Type B pancreatic cell (in vitro differentiated cells): ENCODE measurements around the gene AQP5. TPM values are rescaled to one million over a fixed set of nuclear protein-coding genes. Genes with fewer than 3 reads are reported as not detected.

Experiments
- DNase-seq: peaks from one replicate; pipeline ENCODE4 v3.0.0; 2021; ENCODE audit warnings: mixed read lengths; ENCODE audit not compliant: unreplicated experiment; ENCODE audit errors: extremely low spot score
- H3K27ac Mint-ChIP-seq: 2 replicates; pipeline ENCODE4 v1.8.0; 2021; ENCODE audit warnings: mild to moderate bottlenecking, mixed read lengths
- H3K27me3 Mint-ChIP-seq: 2 replicates; pipeline ENCODE4 v1.8.0; 2021; ENCODE audit warnings: mixed read lengths
- H3K36me3 Mint-ChIP-seq: 2 replicates; pipeline ENCODE4 v1.8.0; 2021; ENCODE audit warnings: mixed read lengths
- H3K4me1 Mint-ChIP-seq: one replicate; pipeline ENCODE4 v1.8.0; 2021; ENCODE audit warnings: mixed read lengths; ENCODE audit not compliant: unreplicated experiment
- H3K4me3 Mint-ChIP-seq: 2 replicates; pipeline ENCODE4 v1.8.0; 2021; ENCODE audit warnings: mild to moderate bottlenecking, mixed read lengths
- H3K9me3 Mint-ChIP-seq: 2 replicates; pipeline ENCODE4 v1.8.0; 2021; ENCODE audit warnings: mixed read lengths
- CTCF ChIP-seq: fragments of 200-600 bp; sonication (generic); conservative IDR thresholded peaks from 2 replicates; pipeline ENCODE4 v1.5.0; 2021; ENCODE audit warnings: antibody characterized with exemption, mild to moderate bottlenecking
- total RNA-seq: library from RNA; stranded (reverse); gene quantifications from 2 replicates; pipeline ENCODE4 v1.2.1, GENCODE V29; 2021; ENCODE audit warnings: low replicate concordance

Gene AQP5
- total RNA-seq, 1 donor from 2014 or later, result 0.97 TPM

DNA sequence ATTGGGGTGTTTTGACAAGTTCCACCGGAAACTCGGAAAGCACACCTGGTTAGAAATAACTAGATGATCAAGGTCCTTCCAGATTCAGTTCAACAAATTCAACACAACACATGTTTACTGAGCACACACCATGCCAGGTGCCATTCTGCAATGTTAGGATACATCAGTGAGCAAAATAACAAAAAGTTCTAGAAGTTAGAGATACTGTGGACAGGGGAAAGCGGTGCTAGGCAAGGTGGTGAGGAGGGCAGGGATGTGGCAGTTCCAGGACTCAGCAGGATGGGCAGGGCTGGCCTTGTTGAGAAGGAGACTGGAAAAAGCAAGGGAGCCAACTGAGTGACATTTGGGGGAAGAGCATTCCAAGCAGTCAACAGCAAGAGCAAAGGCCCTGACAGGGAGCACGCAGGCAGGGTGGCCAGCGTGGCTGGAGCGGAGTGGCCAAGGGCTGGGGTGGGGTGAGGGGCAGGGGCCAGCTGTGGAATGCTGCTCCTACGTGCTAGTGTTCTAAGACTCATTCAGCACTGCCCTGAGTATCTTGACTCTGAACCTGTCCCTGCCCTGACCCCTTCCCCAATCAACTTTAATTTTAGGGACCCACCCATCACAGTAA lies 38.5 kb upstream of the AQP5 start:
- Mint-ChIP-seq H3K36me3 (no peaks in the 10 kb centered on the region), H3K4me3 (no peak overlapping the region), H3K4me1 (peaks cover 4% of the 10 kb centered on the region), H3K27me3 (peaks cover 3% of the 10 kb centered on the region), H3K9me3 (no peaks in the 10 kb centered on the region), H3K27ac (no peak overlapping the region)
- DNase-seq, result no peak
- TF ChIP-seq CTCF, result no peak

DNA sequence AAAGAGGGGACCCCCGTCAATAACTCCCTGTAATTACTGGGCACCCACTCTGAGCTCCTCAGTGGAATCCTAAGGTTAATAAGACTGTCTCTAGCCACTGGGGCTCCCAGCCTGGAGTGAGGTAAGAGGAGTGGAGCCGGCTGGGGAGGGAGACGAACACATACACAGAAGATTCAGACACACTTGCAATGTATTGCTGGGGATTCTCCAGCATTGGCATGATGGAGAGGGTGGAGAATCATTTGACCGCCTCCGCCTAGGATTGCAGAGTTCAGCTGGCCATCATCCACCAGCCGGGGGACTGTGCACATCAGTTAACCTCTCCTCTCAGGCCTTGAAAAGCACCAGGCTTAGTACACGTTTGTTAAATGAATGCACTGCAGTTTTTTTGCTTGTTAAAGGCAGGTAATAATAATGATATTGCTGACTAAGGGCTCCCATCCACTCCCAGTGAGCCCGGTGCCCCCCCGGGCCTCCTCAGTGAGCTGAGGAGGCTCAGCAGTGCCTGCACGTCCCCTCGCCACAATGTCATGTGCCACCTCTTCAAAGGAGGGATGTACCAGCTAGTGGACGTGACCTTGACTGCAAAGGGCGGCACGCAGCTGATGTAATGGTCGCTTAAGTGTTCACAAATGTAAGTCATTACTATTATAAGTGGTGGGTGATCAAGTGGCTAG lies 37.7 kb upstream of the AQP5 start:
- no peak overlapping the region for H3K27ac Mint-ChIP-seq
- no peak for DNase-seq
- no peaks in the 10 kb centered on the region for H3K9me3 Mint-ChIP-seq
- peaks cover 4% of the 10 kb centered on the region for H3K4me1 Mint-ChIP-seq
- peaks cover 3% of the 10 kb centered on the region for H3K27me3 Mint-ChIP-seq
- TF ChIP-seq CTCF, result no peak
- no peaks in the 10 kb centered on the region for H3K36me3 Mint-ChIP-seq
- no peak overlapping the region for H3K4me3 Mint-ChIP-seq

DNA sequence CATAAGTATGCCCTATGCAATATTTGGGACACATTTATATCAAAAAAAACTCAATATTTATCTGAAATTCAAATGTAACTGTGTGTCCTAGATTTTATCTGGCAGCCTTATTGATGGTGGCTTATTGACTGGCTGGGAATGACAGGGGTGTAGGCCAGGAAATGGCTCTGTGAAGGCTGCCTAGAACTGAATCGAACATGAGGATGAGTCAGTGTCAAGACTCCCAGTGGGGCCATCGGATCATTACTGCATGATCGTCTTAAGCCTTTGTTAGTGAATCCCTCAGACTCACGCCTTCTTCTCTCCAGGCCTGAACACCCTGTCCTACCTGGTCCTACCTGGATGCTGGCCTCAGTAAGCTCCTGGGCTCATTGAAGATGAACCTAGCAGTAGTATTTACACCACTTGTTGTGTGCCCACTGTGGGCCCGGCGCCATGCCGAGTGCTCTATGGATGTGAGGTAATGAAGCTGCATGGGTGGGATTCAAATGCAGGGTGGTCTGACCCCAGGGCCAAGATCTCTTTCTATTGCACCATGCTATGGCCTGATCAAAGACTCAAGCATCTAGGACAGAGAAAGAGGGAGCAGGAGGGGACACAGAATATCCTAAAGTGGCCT lies 36.9 kb upstream of the AQP5 start:
- peaks cover 4% of the 10 kb centered on the region for H3K27me3 Mint-ChIP-seq
- no peak overlapping the region for H3K27ac Mint-ChIP-seq
- H3K9me3 Mint-ChIP-seq, result no peaks in the 10 kb centered on the region
- peaks cover 4% of the 10 kb centered on the region for H3K4me1 Mint-ChIP-seq
- no peak for DNase-seq
- no peaks in the 10 kb centered on the region for H3K36me3 Mint-ChIP-seq
- H3K4me3 Mint-ChIP-seq, result no peak overlapping the region
- no peak for TF ChIP-seq CTCF

DNA sequence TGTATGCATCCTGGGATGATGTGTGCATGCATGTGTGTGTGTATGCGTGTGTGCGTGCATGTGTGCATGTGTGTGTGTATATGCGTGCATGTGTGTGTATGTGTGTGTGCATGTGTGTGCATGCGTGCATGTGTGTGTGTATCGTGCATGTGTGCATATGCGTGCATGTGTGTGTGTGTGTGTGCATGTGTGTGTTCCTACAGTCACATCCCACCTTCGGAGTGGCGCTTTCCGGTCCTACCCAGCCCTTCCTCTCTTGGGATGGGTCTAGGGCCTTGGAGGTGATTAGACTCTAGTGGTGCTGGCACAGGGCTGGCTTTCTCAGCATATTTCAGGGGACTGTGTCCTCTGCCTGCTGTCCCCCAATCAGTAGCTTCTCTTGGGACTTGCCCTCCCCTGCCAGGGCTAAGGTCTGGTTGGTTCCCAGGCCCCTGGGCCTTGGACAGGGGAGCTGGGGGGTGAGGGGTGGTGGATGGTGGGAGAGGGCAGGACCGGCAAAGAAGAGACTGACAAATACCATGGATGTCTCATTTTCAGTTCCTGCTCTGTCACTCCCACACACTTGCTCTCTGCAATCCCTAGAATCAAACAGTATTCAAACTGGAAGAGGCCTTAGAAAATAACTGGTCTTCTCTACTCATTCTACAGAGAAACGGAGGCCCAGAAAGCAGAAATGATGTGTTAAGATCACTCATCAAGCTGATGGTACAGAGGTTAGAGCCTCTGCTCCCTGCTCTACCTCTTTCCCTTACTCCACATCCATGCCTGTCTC lies 36.1 kb upstream of the AQP5 start:
- DNase-seq, result no peak
- TF ChIP-seq CTCF, result no peak
- no peak overlapping the region for H3K27ac Mint-ChIP-seq
- H3K9me3 Mint-ChIP-seq, result no peaks in the 10 kb centered on the region
- no peak overlapping the region for H3K4me3 Mint-ChIP-seq
- H3K4me1 Mint-ChIP-seq, result peaks cover 4% of the 10 kb centered on the region
- no peaks in the 10 kb centered on the region for H3K36me3 Mint-ChIP-seq
- peaks cover 6% of the 10 kb centered on the region for H3K27me3 Mint-ChIP-seq

DNA sequence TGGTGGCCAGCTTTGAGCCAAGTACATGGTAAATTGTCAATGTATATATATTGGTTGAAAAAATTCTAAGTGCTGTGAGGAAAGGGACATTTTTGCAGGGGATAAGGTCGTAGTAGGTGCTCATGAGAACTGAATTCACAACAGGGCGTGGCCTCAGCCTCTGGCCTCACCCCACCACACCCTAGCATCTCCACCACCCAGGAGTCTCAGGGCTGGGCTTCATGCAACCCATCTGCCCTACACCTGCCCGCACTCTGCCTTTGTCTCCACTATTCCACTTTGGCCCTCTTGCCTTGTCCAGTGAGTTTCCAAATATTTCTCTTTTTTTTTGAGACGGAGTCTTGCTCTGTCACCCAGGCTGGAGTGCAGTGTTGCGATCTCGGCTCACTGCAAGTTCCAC lies 33.2 kb upstream of the AQP5 start:
- H3K27ac Mint-ChIP-seq, result no peak overlapping the region
- no peak for DNase-seq

More for the DNA sequence above, 33.2 kb upstream of the AQP5 start:
- H3K36me3 Mint-ChIP-seq, result no peaks in the 10 kb centered on the region
- no peaks in the 10 kb centered on the region for H3K9me3 Mint-ChIP-seq
- H3K4me3 Mint-ChIP-seq, result no peak overlapping the region
- H3K4me1 Mint-ChIP-seq, result no peaks in the 10 kb centered on the region
- no peak for TF ChIP-seq CTCF
- H3K27me3 Mint-ChIP-seq, result peaks cover 6% of the 10 kb centered on the region
